Measurements from ENCODE around the gene KCTD11.
"Not testable (repeated sequence)": the region's sequence is repeated elsewhere in the genome, so short reads cannot be mapped to it uniquely, and the experiment has no call there.

The KCTD11 gene

DNA sequence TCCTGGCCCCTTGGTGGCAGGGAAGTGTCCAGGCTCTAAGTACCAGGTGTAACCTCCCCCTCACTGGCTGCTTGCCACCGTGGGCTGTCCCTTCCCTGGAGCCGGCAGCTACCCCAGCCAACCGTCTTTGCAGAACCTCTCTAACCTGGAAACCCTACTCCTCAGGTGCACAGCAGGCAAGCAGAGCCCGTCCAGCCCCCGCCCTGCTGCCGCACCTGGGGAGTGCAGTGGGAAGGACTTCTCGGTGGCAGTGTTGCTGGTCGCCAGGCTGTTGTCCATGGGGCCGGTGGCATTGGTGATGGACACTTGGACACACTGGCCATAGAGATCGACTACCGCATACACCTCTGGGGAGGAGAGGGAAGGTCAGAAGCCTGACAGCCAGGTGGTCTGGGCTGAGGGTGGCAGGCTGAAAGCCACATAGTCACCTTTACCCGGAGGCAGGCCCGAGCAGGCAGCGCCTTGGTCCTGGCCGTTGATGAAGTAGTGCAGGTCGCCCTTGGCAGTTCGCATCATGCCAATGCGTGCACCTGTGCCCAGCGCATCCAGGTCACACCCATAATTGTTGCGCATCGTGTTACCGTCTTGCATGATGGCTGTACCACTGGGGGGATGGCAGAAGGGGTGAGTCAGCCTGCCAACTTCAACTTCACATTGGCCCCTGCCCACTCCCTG lies 29.3 kb upstream of the KCTD11 start:
- no peak for DNase-seq

- DNase-seq, result no peak
These were observed 28.1 kb upstream of the KCTD11 start for GRCh38 chr17:7323731-7324437.

DNA sequence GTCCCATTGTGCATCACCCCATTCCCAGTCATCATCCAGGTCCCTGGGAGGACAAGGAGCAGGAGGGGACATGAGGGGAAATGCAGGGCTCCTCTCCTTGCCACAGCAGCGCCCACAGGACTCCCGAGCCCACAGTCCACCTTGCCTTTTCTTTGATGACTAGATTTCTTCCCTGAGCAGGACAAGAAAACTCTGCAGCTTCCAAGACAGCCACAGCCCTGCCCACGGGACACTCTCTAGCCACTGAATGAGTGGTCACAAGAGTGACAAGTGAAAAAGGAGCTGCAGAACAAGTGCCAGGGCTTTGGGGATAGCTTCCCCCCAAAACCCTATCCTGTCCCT lies 27.6 kb upstream of the KCTD11 start:
- no peak for DNase-seq

GRCh38 chr17:7325031-7325528 lies 26.9 kb upstream of the KCTD11 start:
- no peak for DNase-seq

GRCh38 chr17:7326186-7326585 lies 25.8 kb upstream of the KCTD11 start:
- no peak for DNase-seq

- DNase-seq, result no peak
These were observed 24.9 kb upstream of the KCTD11 start for GRCh38 chr17:7327056-7327455.

GRCh38 chr17:7327501-7327900 lies 24.5 kb upstream of the KCTD11 start:
- DNase-seq, result no peak

GRCh38 chr17:7328009-7328408 lies 24.0 kb upstream of the KCTD11 start:
- DNase-seq, result no peak

- DNase-seq, result no peak
These were observed 23.1 kb upstream of the KCTD11 start, which contains the start of gene NEURL4 for GRCh38 chr17:7328840-7329373. NEURL4 (minus strand) TSS chr17:7329335; CDS start chr17:7329312, 23 bp downstream.

GRCh38 chr17:7329374-7329996 lies 22.5 kb upstream of the KCTD11 start:
- DNase-seq, result peak; percentile 99

GRCh38 chr17:7329997-7330637 lies 21.8 kb upstream of the KCTD11 start:
- DNase-seq, result peak; percentile 91

- DNase-seq, result no peak
These were observed 21.3 kb upstream of the KCTD11 start for GRCh38 chr17:7330638-7331015.

DNA sequence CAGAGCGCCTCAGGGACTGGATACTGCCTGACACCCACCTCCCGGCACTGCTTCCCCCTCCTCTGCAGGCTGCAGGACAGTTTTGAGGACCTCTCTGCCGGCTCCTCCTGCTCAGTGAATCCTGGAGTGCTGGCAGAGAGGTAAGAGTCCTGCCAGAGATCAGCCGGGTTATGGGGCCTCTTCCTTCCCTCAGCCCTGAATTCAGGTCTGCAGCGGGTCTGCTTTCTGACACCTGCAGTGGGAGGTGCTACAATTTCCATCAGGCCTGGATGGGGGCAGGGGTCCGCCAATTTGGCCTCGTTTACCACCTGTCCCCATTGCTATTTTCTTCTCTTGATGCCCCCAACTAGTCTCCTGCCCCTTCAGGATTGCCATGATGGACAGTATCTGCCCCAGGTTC lies 19.9 kb upstream of the KCTD11 start:
- no peak for DNase-seq

- not testable (repeated sequence) for DNase-seq
These were observed 19.3 kb upstream of the KCTD11 start for GRCh38 chr17:7332600-7333069.

DNA sequence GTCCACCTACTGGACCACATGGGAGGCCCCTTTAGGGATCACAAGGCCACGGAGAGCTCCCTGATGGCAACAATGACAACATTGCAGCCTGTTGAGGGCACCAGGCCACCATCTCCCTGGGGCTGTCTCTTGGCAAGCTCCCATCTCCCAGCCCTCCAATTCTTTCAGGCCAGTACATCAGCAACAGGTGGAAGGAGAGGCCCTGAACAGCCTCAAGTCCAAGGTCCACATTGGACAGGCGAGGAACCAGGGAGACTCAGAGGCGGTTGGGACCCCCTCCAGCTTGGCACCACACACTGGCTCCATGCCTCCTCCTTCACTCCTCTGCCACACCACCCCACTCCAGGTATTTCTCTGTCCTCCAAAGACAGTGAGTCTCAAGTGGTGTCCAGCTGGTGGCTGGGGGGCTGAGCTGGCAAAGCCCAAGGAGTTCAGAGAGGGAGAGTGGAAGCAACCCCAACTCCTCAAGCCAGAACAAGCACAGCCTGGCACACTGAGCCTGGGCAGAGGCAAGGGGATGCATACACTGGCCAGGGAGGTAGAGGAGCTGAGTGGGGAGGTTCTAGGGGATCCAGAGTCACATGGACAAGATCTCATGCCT lies 16.9 kb upstream of the KCTD11 start:
- no peak for DNase-seq

DNA sequence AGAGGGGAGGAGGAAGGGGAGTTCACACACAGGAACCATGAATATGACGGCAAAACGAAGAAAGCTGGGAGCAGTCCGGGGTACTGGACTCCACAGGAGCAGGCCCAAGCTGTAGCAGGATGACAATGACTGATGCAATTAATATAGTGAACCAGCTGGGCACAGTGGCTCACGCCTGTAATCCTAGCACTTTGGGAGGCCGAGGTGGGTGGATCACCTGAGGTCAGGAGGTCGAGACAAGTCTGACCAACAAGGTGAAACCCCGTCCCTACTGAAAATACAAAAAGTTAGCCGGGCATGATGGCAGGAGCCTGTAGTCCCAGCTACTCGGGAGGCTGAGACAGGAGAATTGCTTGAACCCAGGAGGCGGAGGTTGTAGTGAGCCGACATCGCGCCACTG lies 16.2 kb upstream of the KCTD11 start:
- not testable (repeated sequence) for DNase-seq

- DNase-seq, result no peak
These were observed 15.5 kb upstream of the KCTD11 start, which contains the start of gene ACAP1 for GRCh38 chr17:7336240-7337175. ACAP1 (plus strand) TSS chr17:7336529; CDS start chr17:7336735, 206 bp downstream.

GRCh38 chr17:7337600-7337999 lies 14.4 kb upstream of the KCTD11 start:
- DNase-seq, result not testable (repeated sequence)

DNA sequence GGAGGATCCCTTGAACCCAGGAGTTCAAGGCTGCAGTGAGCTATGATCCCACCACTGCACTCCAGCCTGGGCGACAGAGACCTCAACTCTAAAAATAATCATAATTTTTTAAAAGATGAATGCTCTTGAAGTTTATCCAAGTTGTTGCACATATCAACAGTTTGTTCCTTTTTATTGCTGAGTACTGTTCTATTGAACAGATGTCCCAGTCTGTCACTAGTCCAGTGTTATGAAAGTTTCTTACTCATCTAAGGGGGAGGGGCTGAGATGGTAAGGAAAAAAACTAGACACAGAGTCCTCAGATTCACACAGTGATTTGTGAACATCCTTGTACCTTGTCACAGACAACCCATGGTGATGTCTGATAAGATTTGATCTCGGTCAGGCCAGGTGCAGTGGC lies 11.8 kb upstream of the KCTD11 start:
- DNase-seq, result no peak

- DNase-seq, result no peak
These were observed 10.1 kb upstream of the KCTD11 start for GRCh38 chr17:7341842-7342241.

- DNase-seq, result no peak
These were observed 8.7 kb upstream of the KCTD11 start for GRCh38 chr17:7343250-7343649.

All from left hindlimb (tissue), 1 donor.